ENCODE data around the gene AGRP. TPM values are rescaled to one million over a fixed set of nuclear protein-coding genes. Genes with fewer than 3 reads are reported as not detected.
A peak's percentile ranks its signal among the peaks of the same experiment; 100 is the strongest.

Gene AGRP
- total RNA-seq, 6 donors from 2014 or later, result 3.5 to 7.6 (median 3.8) TPM; not detected in 3

DNA sequence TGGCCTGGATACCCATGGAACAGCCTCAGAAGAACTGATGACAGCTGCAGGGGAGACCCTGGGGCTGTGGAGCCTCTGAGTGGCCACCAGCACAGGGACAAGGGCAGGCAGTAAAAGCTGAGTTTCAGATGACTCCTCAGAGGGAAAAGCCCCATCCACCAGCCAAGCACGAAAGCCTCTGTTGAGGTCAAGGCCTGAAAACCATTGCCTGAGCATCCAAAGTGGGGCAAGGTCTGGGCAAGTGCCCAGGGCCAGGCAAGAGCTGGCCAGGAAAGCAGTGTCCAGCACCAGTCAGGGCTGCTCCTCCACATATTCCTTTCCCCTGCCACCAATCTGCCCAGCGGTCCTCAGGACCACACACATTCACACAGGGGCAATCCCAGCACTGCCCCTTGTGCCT, 18.8 kb downstream of the AGRP start:
- Histone ChIP-seq H3K4me1 (peaks cover 46 to 98% (median 67%) of the 10 kb centered on the region in 4 donors), H3K9me3 (no peaks in the 10 kb centered on the region), H3K27ac (no peak overlapping the region), H3K36me3 (peaks cover 0 to 11% (median 0%) of the 10 kb centered on the region in 4 donors), H3K27me3 (no peaks in the 10 kb centered on the region), H3K4me3 (no peak overlapping the region)
- ATAC-seq (ENCODE audit: low FRiP score in 2 of 2) (no peak), DNase-seq (no peak)
- TF ChIP-seq POLR2AphosphoS5 (IDR thresholded peaks at IDR 0.05) (no peak), EP300 (IDR thresholded peaks at IDR 0.05) (no peak), POLR2A (IDR thresholded peaks at IDR 0.05) (no peak)
- TF ChIP-seq, protein P1, sequence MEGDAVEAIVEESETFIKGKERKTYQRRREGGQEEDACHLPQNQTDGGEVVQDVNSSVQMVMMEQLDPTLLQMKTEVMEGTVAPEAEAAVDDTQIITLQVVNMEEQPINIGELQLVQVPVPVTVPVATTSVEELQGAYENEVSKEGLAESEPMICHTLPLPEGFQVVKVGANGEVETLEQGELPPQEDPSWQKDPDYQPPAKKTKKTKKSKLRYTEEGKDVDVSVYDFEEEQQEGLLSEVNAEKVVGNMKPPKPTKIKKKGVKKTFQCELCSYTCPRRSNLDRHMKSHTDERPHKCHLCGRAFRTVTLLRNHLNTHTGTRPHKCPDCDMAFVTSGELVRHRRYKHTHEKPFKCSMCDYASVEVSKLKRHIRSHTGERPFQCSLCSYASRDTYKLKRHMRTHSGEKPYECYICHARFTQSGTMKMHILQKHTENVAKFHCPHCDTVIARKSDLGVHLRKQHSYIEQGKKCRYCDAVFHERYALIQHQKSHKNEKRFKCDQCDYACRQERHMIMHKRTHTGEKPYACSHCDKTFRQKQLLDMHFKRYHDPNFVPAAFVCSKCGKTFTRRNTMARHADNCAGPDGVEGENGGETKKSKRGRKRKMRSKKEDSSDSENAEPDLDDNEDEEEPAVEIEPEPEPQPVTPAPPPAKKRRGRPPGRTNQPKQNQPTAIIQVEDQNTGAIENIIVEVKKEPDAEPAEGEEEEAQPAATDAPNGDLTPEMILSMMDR (IDR thresholded peaks at IDR 0.05), result no peak
- WGBS, 2 donors, result 80 to 96% methylated on average over 1 to 2 of the region's 2 CpGs

DNA sequence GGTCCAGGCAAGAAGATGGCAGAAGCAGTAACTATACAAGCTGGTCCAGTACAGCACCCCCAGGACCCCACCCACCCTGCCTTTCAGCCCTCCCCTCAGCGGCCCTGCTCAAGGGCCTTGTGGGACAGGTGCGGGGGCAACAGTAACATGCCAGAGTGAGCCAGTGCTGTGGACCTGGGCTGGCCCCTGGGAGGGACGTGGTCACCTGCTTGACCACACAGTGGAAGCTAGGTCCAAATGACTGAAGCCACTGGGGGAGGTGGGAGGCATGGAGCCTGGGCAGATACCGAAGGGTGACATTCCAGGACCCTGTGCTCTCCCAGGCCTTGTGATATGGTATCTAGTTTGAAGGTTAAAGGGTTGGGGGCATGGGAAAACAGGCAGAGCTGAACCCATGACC, 19.7 kb downstream of the AGRP start:
- Histone ChIP-seq H3K9me3 (no peaks in the 10 kb centered on the region), H3K27me3 (no peaks in the 10 kb centered on the region), H3K4me3 (no peak overlapping the region), H3K4me1 (peaks cover 50 to 98% (median 68%) of the 10 kb centered on the region in 4 donors), H3K36me3 (peaks cover 0 to 11% (median 0%) of the 10 kb centered on the region in 4 donors), H3K27ac (no peak overlapping the region)
- TF ChIP-seq, protein P1 (IDR thresholded peaks at IDR 0.05), result no peak
- TF ChIP-seq EP300 (IDR thresholded peaks at IDR 0.05) (no peak), POLR2AphosphoS5 (IDR thresholded peaks at IDR 0.05) (no peak), POLR2A (IDR thresholded peaks at IDR 0.05) (no peak)
- ATAC-seq (ENCODE audit: low FRiP score in 2 of 2), result no peak
- DNase-seq, result no peak
- WGBS, 2 donors, result 89 to 92% methylated on average over 3 to 4 of the region's 4 CpGs

DNA sequence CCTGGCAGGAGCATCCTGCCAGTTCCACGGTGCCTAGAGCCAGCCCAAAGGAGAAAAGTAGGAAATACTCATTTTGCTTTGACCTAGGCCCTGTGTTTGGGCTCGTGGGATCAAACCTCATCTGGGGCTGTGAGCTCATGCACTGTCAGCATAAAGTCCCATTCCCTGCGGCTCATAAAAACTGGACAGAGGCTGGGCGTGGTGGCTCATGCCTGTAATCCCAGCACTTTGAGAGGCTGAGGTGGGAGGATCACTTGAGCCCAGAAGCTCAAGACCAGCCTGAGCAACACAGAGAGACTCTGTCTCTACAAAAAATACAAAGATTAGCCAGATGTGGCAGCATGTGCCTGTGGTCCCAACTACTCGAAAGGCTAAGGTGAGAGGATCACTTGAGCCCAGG, 20.3 kb downstream of the AGRP start:
- 85 to 88% methylated on average over 5 of the region's 5 CpGs for WGBS, 2 donors
- DNase-seq, result no peak
- Histone ChIP-seq H3K4me1 (peaks cover 56 to 98% (median 70%) of the 10 kb centered on the region in 4 donors), H3K27me3 (no peaks in the 10 kb centered on the region), H3K36me3 (peaks cover 0 to 11% (median 0%) of the 10 kb centered on the region in 4 donors), H3K4me3 (no peak overlapping the region), H3K9me3 (no peaks in the 10 kb centered on the region), H3K27ac (no peak overlapping the region)
- TF ChIP-seq EP300 (IDR thresholded peaks at IDR 0.05) (no peak), POLR2A (IDR thresholded peaks at IDR 0.05) (no peak), POLR2AphosphoS5 (IDR thresholded peaks at IDR 0.05) (no peak)
- TF ChIP-seq, protein P1 (IDR thresholded peaks at IDR 0.05), result no peak
- no peak for ATAC-seq (ENCODE audit: low FRiP score in 2 of 2)

DNA sequence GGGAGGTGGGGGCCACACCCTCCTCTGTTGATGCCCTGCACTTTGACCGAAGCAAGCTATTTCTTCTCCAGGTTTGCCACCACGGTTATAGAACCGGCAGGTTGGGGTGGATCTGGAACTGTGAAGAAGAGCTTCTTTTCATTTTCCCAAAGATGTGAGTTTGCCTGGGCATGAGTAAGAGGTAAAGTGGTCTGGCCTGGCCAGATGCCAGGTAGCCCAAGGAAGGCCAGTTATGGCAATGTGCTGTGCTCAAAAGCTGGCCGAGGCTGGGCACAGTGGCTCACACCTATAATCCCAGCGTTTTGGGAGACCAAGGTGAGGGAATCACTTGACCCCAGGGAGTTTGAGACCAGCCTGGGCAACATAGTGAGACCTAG, 21.1 kb downstream of the AGRP start:
- no peak for TF ChIP-seq EP300 (IDR thresholded peaks at IDR 0.05)
- TF ChIP-seq POLR2A (IDR thresholded peaks at IDR 0.05), result no peak
- no peak for TF ChIP-seq POLR2AphosphoS5 (IDR thresholded peaks at IDR 0.05)
- TF ChIP-seq, protein P1 (IDR thresholded peaks at IDR 0.05), result no peak
- Histone ChIP-seq H3K27ac (peak overlapping the region in 2 of 4 donors; percentile 1 to 88), H3K4me1 (peaks cover 60 to 98% (median 73%) of the 10 kb centered on the region in 4 donors), H3K4me3 (no peak overlapping the region), H3K36me3 (peaks cover 0 to 11% (median 0%) of the 10 kb centered on the region in 4 donors), H3K27me3 (no peaks in the 10 kb centered on the region), H3K9me3 (no peaks in the 10 kb centered on the region)
- ATAC-seq (ENCODE audit: low FRiP score in 2 of 2), result no peak
- WGBS, 2 donors, result 79 to 91% methylated on average over 5 of the region's 5 CpGs
- no peak for DNase-seq
